Measurements from ENCODE around the gene DPP4. TPM values are rescaled to one million over a fixed set of nuclear protein-coding genes. Genes with fewer than 3 reads are reported as not detected.

Gene DPP4
- polyA plus RNA-seq, 1 donor, result 4.3 TPM

- no peak for DNase-seq
Measured at GRCh38 chr2:162016080-162016479, 57.9 kb downstream of the DPP4 start.

- no peak for DNase-seq
Measured at GRCh38 chr2:162014751-162015150, 59.3 kb downstream of the DPP4 start.

- DNase-seq, result no peak
Measured at GRCh38 chr2:162013514-162014475, 60.2 kb downstream of the DPP4 start.

- no peak for DNase-seq
Measured at GRCh38 chr2:162012565-162013058, 61.4 kb downstream of the DPP4 start.

GRCh38 chr2:162011706-162012564, 62.1 kb downstream of the DPP4 start:
- no peak for DNase-seq

- no peak for DNase-seq
Measured at GRCh38 chr2:162009543-162009942, 64.5 kb downstream of the DPP4 start.

- DNase-seq, result no peak
Measured at GRCh38 chr2:162007447-162008040, 66.5 kb downstream of the DPP4 start.

- no peak for DNase-seq
Measured at GRCh38 chr2:162006337-162006736, 67.7 kb downstream of the DPP4 start.

- no peak for DNase-seq
Measured at GRCh38 chr2:162004031-162004430, 70.0 kb downstream of the DPP4 start.

GRCh38 chr2:162002623-162003235, 71.3 kb downstream of the DPP4 start:
- no peak for DNase-seq

- no peak for DNase-seq
Measured at GRCh38 chr2:162000431-162000830, 73.6 kb downstream of the DPP4 start.

- DNase-seq, result no peak
Measured at GRCh38 chr2:161999321-161999720, 74.7 kb downstream of the DPP4 start.

GRCh38 chr2:161998857-161999256, 75.2 kb downstream of the DPP4 start:
- DNase-seq, result no peak

- no peak for DNase-seq
Measured at GRCh38 chr2:161997916-161998471, 76.0 kb downstream of the DPP4 start.

GRCh38 chr2:161995553-161996016, 78.4 kb downstream of the DPP4 start:
- no peak for DNase-seq

- no peak for DNase-seq
Measured at GRCh38 chr2:161994761-161995520, 79.1 kb downstream of the DPP4 start.

GRCh38 chr2:161992531-161992930, 81.5 kb downstream of the DPP4 start:
- no peak for DNase-seq

- no peak for DNase-seq
Measured at GRCh38 chr2:161991991-161992390, 82.0 kb downstream of the DPP4 start.

GRCh38 chr2:161990741-161991140, 83.3 kb downstream of the DPP4 start:
- no peak for DNase-seq

GRCh38 chr2:161990036-161990435, 84.0 kb downstream of the DPP4 start:
- DNase-seq, result no peak

GRCh38 chr2:161988589-161988988, 85.4 kb downstream of the DPP4 start:
- no peak for DNase-seq
